ENCODE results near the gene IGHMBP2. TPM values are rescaled to one million over a fixed set of nuclear protein-coding genes. Genes with fewer than 3 reads are reported as not detected.

Gene IGHMBP2
- total RNA-seq, 1 experiment from 2014 or later: 49.1 TPM

GRCh38 chr11:68905421-68906360 is 2.0 kb downstream of the IGHMBP2 start:
- DNase-seq: no peak
- peak overlapping the region; percentile 99 for H3K4me3 Mint-ChIP-seq (ENCODE audit: unreplicated experiment)
- H3K27me3 Mint-ChIP-seq (ENCODE audit: insufficient read depth, unreplicated experiment): no peaks in the 10 kb centered on the region
- peaks cover 5% of the 10 kb centered on the region; the same call in 1 of the 2 replicates for H3K36me3 ChIP-seq (ENCODE audit: control insufficient read depth, insufficient read depth, low read length)
- POLR2A ChIA-PET: no interaction called here
- no peaks in the 10 kb centered on the region for H3K9me3 Mint-ChIP-seq (ENCODE audit: unreplicated experiment)
- H3K9me3 ChIP-seq: no peaks in the 10 kb centered on the region
- TSS peak; percentile 39 for BruUV-seq (replicated peaks)
- H3K36me3 Mint-ChIP-seq (ENCODE audit: insufficient read depth, unreplicated experiment): peaks cover 49% of the 10 kb centered on the region
- no peak for TF ChIP-seq CTCF (IDR thresholded peaks at IDR 0.05; ENCODE audit: insufficient read depth in 1 of 2, low read depth in 1 of 2, low read length in 1 of 2, severe bottlenecking in 1 of 2, unreplicated experiment in 1 of 2)
- H3K4me1 Mint-ChIP-seq (ENCODE audit: low read depth, unreplicated experiment): peaks cover 30% of the 10 kb centered on the region
- no peaks in the 10 kb centered on the region for H3K27me3 ChIP-seq (replicated peaks; ENCODE audit: control insufficient read depth, insufficient read depth, low read length)
- CTCF ChIA-PET: no interaction called here
- intact Hi-C loops (cut with micrococcal nuclease; ENCODE audit: unreplicated experiment): no loop called here
- H3K4me1 ChIP-seq: peaks cover 20% of the 10 kb centered on the region
- H3K4me3 ChIP-seq (ENCODE audit: low read depth, low read length): peak overlapping the region; percentile 84
- no peak overlapping the region for H3K27ac Mint-ChIP-seq (ENCODE audit: unreplicated experiment)

GRCh38 chr11:68908273-68908672 is 4.6 kb downstream of the IGHMBP2 start:
- DNase-seq: no peak
- Mint-ChIP-seq H3K36me3 (ENCODE audit: insufficient read depth, unreplicated experiment) (peaks cover 75% of the 10 kb centered on the region), H3K4me1 (ENCODE audit: low read depth, unreplicated experiment) (peaks cover 12% of the 10 kb centered on the region), H3K27me3 (ENCODE audit: insufficient read depth, unreplicated experiment) (no peaks in the 10 kb centered on the region), H3K9me3 (ENCODE audit: unreplicated experiment) (no peaks in the 10 kb centered on the region), H3K27ac (ENCODE audit: unreplicated experiment) (no peak overlapping the region), H3K4me3 (ENCODE audit: unreplicated experiment) (no peak overlapping the region)
- ChIA-PET POLR2A (no interaction called here), CTCF (no interaction called here)
- no peaks in the 10 kb centered on the region for H3K27me3 ChIP-seq (replicated peaks; ENCODE audit: control insufficient read depth, insufficient read depth, low read length)
- peaks cover 9% of the 10 kb centered on the region; the same call in 1 of the 2 replicates for H3K4me1 ChIP-seq
- TF ChIP-seq CTCF (IDR thresholded peaks at IDR 0.05; ENCODE audit: insufficient read depth in 1 of 2, low read depth in 1 of 2, low read length in 1 of 2, severe bottlenecking in 1 of 2, unreplicated experiment in 1 of 2): no peak
- peaks cover 7% of the 10 kb centered on the region; the same call in 1 of the 2 replicates for H3K36me3 ChIP-seq (ENCODE audit: control insufficient read depth, insufficient read depth, low read length)
- intact Hi-C loops (cut with micrococcal nuclease; ENCODE audit: unreplicated experiment): no loop called here
- no peaks in the 10 kb centered on the region for H3K9me3 ChIP-seq
- no peak overlapping the region for H3K4me3 ChIP-seq (ENCODE audit: low read depth, low read length)
- no TSS peak for BruUV-seq (replicated peaks)

- Mint-ChIP-seq H3K27me3 (ENCODE audit: insufficient read depth, unreplicated experiment) (no peaks in the 10 kb centered on the region), H3K36me3 (ENCODE audit: insufficient read depth, unreplicated experiment) (peaks cover 86% of the 10 kb centered on the region), H3K4me1 (ENCODE audit: low read depth, unreplicated experiment) (peaks cover under 1% of the 10 kb centered on the region), H3K9me3 (ENCODE audit: unreplicated experiment) (no peaks in the 10 kb centered on the region), H3K27ac (ENCODE audit: unreplicated experiment) (no peak overlapping the region), H3K4me3 (ENCODE audit: unreplicated experiment) (no peak overlapping the region)
- no TSS peak for BruUV-seq (replicated peaks)
- no peaks in the 10 kb centered on the region for H3K9me3 ChIP-seq
- intact Hi-C loops (cut with micrococcal nuclease; ENCODE audit: unreplicated experiment): no loop called here
- H3K27me3 ChIP-seq (replicated peaks; ENCODE audit: control insufficient read depth, insufficient read depth, low read length): no peaks in the 10 kb centered on the region
- H3K4me1 ChIP-seq: no peaks in the 10 kb centered on the region
- POLR2A ChIA-PET: no interaction called here
- no peak for TF ChIP-seq CTCF (IDR thresholded peaks at IDR 0.05; ENCODE audit: insufficient read depth in 1 of 2, low read depth in 1 of 2, low read length in 1 of 2, severe bottlenecking in 1 of 2, unreplicated experiment in 1 of 2)
- CTCF ChIA-PET: no interaction called here
- no peak for DNase-seq
- H3K4me3 ChIP-seq (ENCODE audit: low read depth, low read length): no peak overlapping the region
- peaks cover 11% of the 10 kb centered on the region for H3K36me3 ChIP-seq (ENCODE audit: control insufficient read depth, insufficient read depth, low read length)
Measured at GRCh38 chr11:68910965-68911364, 7.3 kb downstream of the IGHMBP2 start.

All from Caco-2 (cell line).